ENCODE measurements around the gene SPINK13. TPM values are rescaled to one million over a fixed set of nuclear protein-coding genes. Genes with fewer than 3 reads are reported as not detected.

The SPINK13 gene
- total and polyA plus RNA-seq, 9 of the 15 experiments (the other 6 are each of a cell fraction or from before 2014, with no cell fraction given), result 0.07 TPM; not detected in 8

GRCh38 chr5:148224117-148224742, 44.4 kb upstream of the SPINK13 start:
- ChIA-PET CTCF (ENCODE audit: low intra/inter-chr PET ratio) (no interaction called here), POLR2A (no interaction called here)
- TF ChIP-seq FOS (IDR thresholded peaks at IDR 0.05; ENCODE audit: extremely low read depth, insufficient read length) (no peak), XRCC4 (IDR thresholded peaks at IDR 0.05; ENCODE audit: extremely low read depth, insufficient read depth, insufficient read length) (no peak), CREM (IDR thresholded peaks at IDR 0.05; ENCODE audit: low read depth) (no peak), SETDB1 (IDR thresholded peaks at IDR 0.05; ENCODE audit: low read length) (no peak), NFIX (CRISPR knock-in tag; IDR thresholded peaks at IDR 0.05; ENCODE audit: low read depth) (no peak), XRCC5 (IDR thresholded peaks at IDR 0.05; ENCODE audit: low read depth, low read length) (no peak), MYNN (IDR thresholded peaks at IDR 0.05) (no peak), MYNN (CRISPR knock-in tag; IDR thresholded peaks at IDR 0.05) (no peak), SIX5 (IDR thresholded peaks at IDR 0.05; ENCODE audit: borderline replicate concordance in 1 of 2, insufficient read depth in 1 of 2, low read depth in 1 of 2, low read length in 2 of 2) (no peak), ARID4B (CRISPR knock-in tag; IDR thresholded peaks at IDR 0.05) (no peak), NEUROD1 (IDR thresholded peaks at IDR 0.05; ENCODE audit: borderline replicate concordance, low read depth, low read length, partially characterized antibody) (no peak), PREB (CRISPR knock-in tag; IDR thresholded peaks at IDR 0.05) (no peak), ELF2 (CRISPR knock-in tag; IDR thresholded peaks at IDR 0.05) (no peak)
- Histone ChIP-seq H4K20me1 (replicated peaks; ENCODE audit: control insufficient read depth, insufficient read depth, low read length) (no peaks in the 10 kb centered on the region), H3K4me2 (ENCODE audit: insufficient read depth, low read length) (no peak overlapping the region), H2AFZ (ENCODE audit: low read depth, low read length) (no peak overlapping the region), H3K4me1 (replicated peaks in 1 of 2; ENCODE audit: control insufficient read depth in 2 of 2, insufficient read depth in 2 of 2, low read length in 2 of 2) (no peaks in the 10 kb centered on the region), H3K79me2 (ENCODE audit: control insufficient read depth, insufficient read depth, low read length) (no peaks in the 10 kb centered on the region), H3K36me3 (ENCODE audit: control insufficient read depth, insufficient read depth, low read length) (no peaks in the 10 kb centered on the region), H3K9me1 (ENCODE audit: control insufficient read depth, insufficient read depth, low read length) (no peaks in the 10 kb centered on the region), H3K9me3 (replicated peaks; ENCODE audit: control insufficient read depth, insufficient read depth, low read depth, low read length) (no peaks in the 10 kb centered on the region), H3K4me3 (no peak overlapping the region), H3K27ac (ENCODE audit: extremely low read depth, low read depth, low read length) (no peak overlapping the region), H3K27me3 (ENCODE audit: control insufficient read depth in 2 of 2, insufficient read depth in 2 of 2, low read length in 2 of 2) (no peaks in the 10 kb centered on the region), H3K9ac (ENCODE audit: insufficient read depth in 1 of 2, low read depth in 2 of 2, low read length in 2 of 2) (no peak overlapping the region)
- WGBS (ENCODE audit: insufficient coverage, low coverage, missing lambda C conversion rate), result 8% methylated on average over 2 of the region's 2 CpGs
- BruUV-seq (replicated peaks), result no TSS peak
- DNase-seq (ENCODE audit: extremely low read depth in 1 of 4, low spot score in 3 of 4) (no peak), ATAC-seq (no peak), FAIRE-seq (no peak)
- intact Hi-C loops (cut with micrococcal nuclease), result no loop called here
- in situ Hi-C loops (cut with MboI), result no loop called here
